Measurements from ENCODE around the gene FARP1. TPM values are rescaled to one million over a fixed set of nuclear protein-coding genes. Genes with fewer than 3 reads are reported as not detected.

The FARP1 gene
- total RNA-seq, 5 donors from 2014 or later (not counting 1 experiment from before 2014, with no cell fraction given): 0.51 to 2.0 (median 1.0) TPM

DNA sequence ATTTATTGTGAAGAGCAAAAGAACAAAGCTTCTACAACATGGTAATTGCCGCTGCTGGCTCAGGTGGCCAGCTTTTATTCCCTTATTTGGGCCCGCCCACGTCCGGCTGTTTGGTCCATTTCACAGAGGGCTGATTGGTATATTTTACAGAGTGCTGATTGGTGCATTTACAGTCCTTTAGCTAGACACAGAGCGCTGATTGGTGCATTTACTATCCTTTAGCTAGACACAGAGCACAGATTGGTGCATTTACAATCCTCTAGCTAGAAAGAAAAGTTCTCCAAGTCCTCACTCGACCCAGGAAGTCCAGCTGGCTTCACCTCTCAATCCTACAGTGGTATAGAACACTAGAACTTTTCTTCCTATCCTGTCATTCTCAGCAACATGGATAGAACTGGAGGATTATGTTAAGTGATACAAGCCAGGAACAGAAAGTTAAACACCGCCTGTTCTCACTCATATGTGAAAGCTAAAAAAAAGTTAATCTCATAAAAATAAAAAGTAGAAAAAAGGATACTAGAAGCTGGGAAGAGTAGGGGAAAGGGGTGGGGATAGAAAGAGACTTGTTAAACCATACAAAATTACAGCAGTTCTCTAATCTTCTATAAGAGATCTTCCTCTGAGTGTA is 33.6 kb upstream of the FARP1 start:
- ChIA-PET CTCF (no interaction called here), POLR2A (no interaction called here)
- no peak overlapping the region for H3K27ac Mint-ChIP-seq
- H3K9me3 ChIP-seq: no peaks in the 10 kb centered on the region
- DNase-seq (no peak), ATAC-seq (replicated peaks in 1 of 4) (no peak)
- 88% methylated on average over 3 of the region's 7 CpGs for WGBS (ENCODE audit: insufficient coverage)
- H3K36me3 ChIP-seq (ENCODE audit: control insufficient read depth in 2 of 2, extremely low read depth in 1 of 2, insufficient read depth in 1 of 2, low read length in 1 of 2): no peaks in the 10 kb centered on the region
- no peak overlapping the region for H3K4me3 ChIP-seq (ENCODE audit: control insufficient read depth in 1 of 2, extremely low read depth in 1 of 2, low read length in 1 of 2)
- no peaks in the 10 kb centered on the region for H3K4me1 Mint-ChIP-seq
- H3K27ac ChIP-seq (ENCODE audit: low read length): no peak overlapping the region
- H3K4me1 ChIP-seq (ENCODE audit: control insufficient read depth in 1 of 2, extremely low read depth in 1 of 2, insufficient read depth in 2 of 2, low read length in 2 of 2): no peaks in the 10 kb centered on the region
- no peak overlapping the region for H3K4me3 Mint-ChIP-seq
- peaks cover 3 to 11% of the 10 kb centered on the region in 2 donors for H3K27me3 Mint-ChIP-seq
- H3K36me3 Mint-ChIP-seq: no peaks in the 10 kb centered on the region
- H3K9me3 Mint-ChIP-seq: peaks cover 0 to 5% (median 0%) of the 10 kb centered on the region in 3 donors
- no peaks in the 10 kb centered on the region for H3K27me3 ChIP-seq (replicated peaks in 1 of 2; ENCODE audit: control insufficient read depth in 2 of 2, extremely low read depth in 1 of 2, insufficient read depth in 2 of 2, low read length in 1 of 2)

- Mint-ChIP-seq H3K9me3 (peaks cover 0 to 5% (median 0%) of the 10 kb centered on the region in 3 donors), H3K27ac (no peak overlapping the region), H3K4me1 (no peaks in the 10 kb centered on the region), H3K4me3 (no peak overlapping the region), H3K27me3 (peaks cover 3 to 8% of the 10 kb centered on the region in 2 donors), H3K36me3 (no peaks in the 10 kb centered on the region)
- ChIA-PET CTCF (no interaction called here), POLR2A (no interaction called here)
- Histone ChIP-seq H3K27me3 (replicated peaks in 1 of 2; ENCODE audit: control insufficient read depth in 2 of 2, extremely low read depth in 1 of 2, insufficient read depth in 2 of 2, low read length in 1 of 2) (no peaks in the 10 kb centered on the region), H3K36me3 (ENCODE audit: control insufficient read depth in 2 of 2, extremely low read depth in 1 of 2, insufficient read depth in 1 of 2, low read length in 1 of 2) (no peaks in the 10 kb centered on the region), H3K9me3 (no peaks in the 10 kb centered on the region), H3K4me1 (ENCODE audit: control insufficient read depth in 1 of 2, extremely low read depth in 1 of 2, insufficient read depth in 2 of 2, low read length in 2 of 2) (no peaks in the 10 kb centered on the region), H3K4me3 (ENCODE audit: control insufficient read depth in 1 of 2, extremely low read depth in 1 of 2, low read length in 1 of 2) (no peak overlapping the region), H3K27ac (ENCODE audit: low read length) (no peak overlapping the region)
- ATAC-seq (replicated peaks in 1 of 4) (no peak), DNase-seq (no peak)
- no CpG with 5 or more reads among the region's 5 CpGs for WGBS (ENCODE audit: insufficient coverage)
These were observed 32.1 kb upstream of the FARP1 start for GRCh38 chr13:98110749-98111148.

DNA sequence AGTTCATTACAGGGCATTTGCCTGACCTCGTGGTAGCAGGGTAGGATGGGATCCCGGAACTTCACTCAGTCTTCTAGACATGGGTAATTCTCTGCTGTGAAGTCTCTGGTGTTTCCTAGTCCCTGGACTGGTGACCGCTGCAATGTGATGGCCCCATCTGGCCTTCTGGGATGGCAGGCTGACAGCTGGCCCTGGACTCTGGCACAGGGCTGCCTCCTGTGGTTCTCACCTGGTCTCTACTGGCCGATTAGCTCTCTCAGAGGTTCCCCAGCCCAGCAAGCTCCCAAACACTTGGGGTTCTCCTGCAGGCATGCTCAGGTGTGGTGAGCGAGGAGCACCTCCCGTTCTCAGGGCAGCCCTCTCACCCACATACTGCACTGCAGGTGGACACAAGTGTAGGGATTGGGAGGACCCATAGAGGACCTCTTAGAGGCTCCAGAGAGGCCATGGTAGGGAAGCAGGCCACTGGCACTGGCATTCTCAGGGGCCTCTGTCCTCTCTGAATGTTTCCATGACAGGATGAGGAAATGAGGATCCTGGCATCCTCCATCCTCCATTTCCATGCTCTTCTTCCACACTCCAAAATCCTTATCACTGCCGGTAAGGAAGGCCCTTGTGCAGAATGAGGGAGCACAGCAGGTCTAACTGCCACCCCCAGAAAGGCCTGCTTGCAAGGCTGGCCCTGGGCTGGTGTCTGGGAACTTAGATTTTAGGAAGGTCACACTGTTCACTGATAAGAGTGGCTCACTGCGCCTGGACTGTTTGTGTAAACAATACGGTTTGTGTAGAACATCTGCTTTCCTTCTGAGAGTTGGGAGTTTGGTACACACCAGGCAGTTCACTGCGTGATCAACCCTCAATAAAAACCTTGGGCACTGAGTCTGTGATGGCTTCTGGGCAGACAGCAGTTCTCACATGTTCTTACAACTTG is 31.5 kb upstream of the FARP1 start:
- H3K27ac ChIP-seq (ENCODE audit: low read length): no peak overlapping the region
- DNase-seq (no peak), ATAC-seq (replicated peaks in 1 of 4) (no peak)
- Mint-ChIP-seq H3K27ac (no peak overlapping the region), H3K4me3 (no peak overlapping the region), H3K27me3 (peaks cover 3 to 8% of the 10 kb centered on the region in 2 donors), H3K9me3 (peaks cover 0 to 1% (median 0%) of the 10 kb centered on the region in 3 donors), H3K36me3 (no peaks in the 10 kb centered on the region), H3K4me1 (no peaks in the 10 kb centered on the region)
- H3K4me1 ChIP-seq (ENCODE audit: control insufficient read depth in 1 of 2, extremely low read depth in 1 of 2, insufficient read depth in 2 of 2, low read length in 2 of 2): no peaks in the 10 kb centered on the region
- no peaks in the 10 kb centered on the region for H3K9me3 ChIP-seq
- CTCF ChIA-PET: no interaction called here
- WGBS (ENCODE audit: insufficient coverage): 77% methylated on average over 7 of the region's 10 CpGs
- H3K36me3 ChIP-seq (ENCODE audit: control insufficient read depth in 2 of 2, extremely low read depth in 1 of 2, insufficient read depth in 1 of 2, low read length in 1 of 2): no peaks in the 10 kb centered on the region
- no peak overlapping the region for H3K4me3 ChIP-seq (ENCODE audit: control insufficient read depth in 1 of 2, extremely low read depth in 1 of 2, low read length in 1 of 2)
- POLR2A ChIA-PET: no interaction called here
- H3K27me3 ChIP-seq (replicated peaks in 1 of 2; ENCODE audit: control insufficient read depth in 2 of 2, extremely low read depth in 1 of 2, insufficient read depth in 2 of 2, low read length in 1 of 2): no peaks in the 10 kb centered on the region

DNA sequence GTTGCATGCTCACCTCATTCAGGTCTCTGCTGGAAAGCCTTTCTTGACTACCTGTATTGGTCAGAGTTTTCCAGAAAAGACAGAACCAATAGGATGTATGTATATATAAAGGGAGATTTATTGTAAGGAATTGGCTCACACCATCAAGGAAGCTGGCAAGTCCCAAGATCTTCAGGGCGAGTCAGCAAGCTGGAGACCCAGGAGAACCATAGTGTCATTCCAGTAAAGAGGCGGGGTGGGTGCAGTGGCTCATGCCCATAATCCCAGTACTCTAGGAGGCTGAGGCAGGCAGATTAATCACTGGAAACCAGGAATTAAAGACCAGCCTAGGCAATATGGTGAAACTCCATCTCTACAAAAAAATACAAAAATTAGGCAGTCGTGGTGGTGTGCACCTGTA is 30.4 kb upstream of the FARP1 start:
- WGBS (ENCODE audit: insufficient coverage): 63% methylated on average over 2 of the region's 3 CpGs
- H3K36me3 ChIP-seq (ENCODE audit: control insufficient read depth in 2 of 2, extremely low read depth in 1 of 2, insufficient read depth in 1 of 2, low read length in 1 of 2): no peaks in the 10 kb centered on the region
- no peaks in the 10 kb centered on the region for H3K27me3 ChIP-seq (replicated peaks in 1 of 2; ENCODE audit: control insufficient read depth in 2 of 2, extremely low read depth in 1 of 2, insufficient read depth in 2 of 2, low read length in 1 of 2)
- POLR2A ChIA-PET: no interaction called here
- no peaks in the 10 kb centered on the region for H3K9me3 ChIP-seq
- no peak overlapping the region for H3K4me3 ChIP-seq (ENCODE audit: control insufficient read depth in 1 of 2, extremely low read depth in 1 of 2, low read length in 1 of 2)
- Mint-ChIP-seq H3K27me3 (peaks cover 3 to 8% of the 10 kb centered on the region in 2 donors), H3K4me1 (no peaks in the 10 kb centered on the region), H3K27ac (no peak overlapping the region), H3K36me3 (no peaks in the 10 kb centered on the region), H3K4me3 (no peak overlapping the region), H3K9me3 (no peaks in the 10 kb centered on the region)
- DNase-seq (no peak), ATAC-seq (replicated peaks in 1 of 4) (no peak)
- H3K4me1 ChIP-seq (ENCODE audit: control insufficient read depth in 1 of 2, extremely low read depth in 1 of 2, insufficient read depth in 2 of 2, low read length in 2 of 2): no peaks in the 10 kb centered on the region
- CTCF ChIA-PET: no interaction called here
- no peak overlapping the region for H3K27ac ChIP-seq (ENCODE audit: low read length)

DNA sequence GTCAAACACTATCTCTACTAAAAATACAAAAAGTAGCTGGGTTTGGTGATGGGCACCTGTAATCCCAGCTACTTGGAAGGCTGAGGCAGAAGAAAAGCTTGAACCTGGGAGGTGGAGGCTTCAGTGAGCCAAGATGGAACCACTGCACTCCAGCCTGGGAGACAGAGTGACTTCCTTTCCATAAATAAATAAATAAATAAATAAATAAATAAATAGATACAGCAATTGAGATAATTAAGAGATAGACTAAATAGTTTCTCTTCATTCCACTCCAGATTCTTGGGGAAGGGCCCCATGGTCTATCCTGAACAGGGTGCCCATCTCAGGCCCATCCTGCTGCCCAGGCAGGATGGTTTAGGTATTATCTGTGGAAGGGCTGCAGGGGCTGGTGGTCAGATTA is 24.0 kb upstream of the FARP1 start:
- Mint-ChIP-seq H3K27ac (no peak overlapping the region), H3K36me3 (no peaks in the 10 kb centered on the region), H3K27me3 (peaks cover 0 to 2% of the 10 kb centered on the region in 2 donors), H3K9me3 (peaks cover under 1 to 11% (median 6%) of the 10 kb centered on the region in 3 donors), H3K4me1 (no peaks in the 10 kb centered on the region), H3K4me3 (no peak overlapping the region)
- no peak for DNase-seq
- no peak for ATAC-seq (replicated peaks in 1 of 4)
- Histone ChIP-seq H3K9me3 (no peaks in the 10 kb centered on the region), H3K4me3 (ENCODE audit: control insufficient read depth in 1 of 2, extremely low read depth in 1 of 2, low read length in 1 of 2) (no peak overlapping the region), H3K36me3 (ENCODE audit: control insufficient read depth in 2 of 2, extremely low read depth in 1 of 2, insufficient read depth in 1 of 2, low read length in 1 of 2) (no peaks in the 10 kb centered on the region), H3K27me3 (replicated peaks in 1 of 2; ENCODE audit: control insufficient read depth in 2 of 2, extremely low read depth in 1 of 2, insufficient read depth in 2 of 2, low read length in 1 of 2) (peaks cover 0 to 4% of the 10 kb centered on the region in 2 experiments), H3K27ac (ENCODE audit: low read length) (no peak overlapping the region), H3K4me1 (ENCODE audit: control insufficient read depth in 1 of 2, extremely low read depth in 1 of 2, insufficient read depth in 2 of 2, low read length in 2 of 2) (no peaks in the 10 kb centered on the region)
- CTCF ChIA-PET: no interaction called here
- POLR2A ChIA-PET: no interaction called here

- Histone ChIP-seq H3K27me3 (replicated peaks in 1 of 2; ENCODE audit: control insufficient read depth in 2 of 2, extremely low read depth in 1 of 2, insufficient read depth in 2 of 2, low read length in 1 of 2) (peaks cover 0 to 4% of the 10 kb centered on the region in 2 experiments), H3K36me3 (ENCODE audit: control insufficient read depth in 2 of 2, extremely low read depth in 1 of 2, insufficient read depth in 1 of 2, low read length in 1 of 2) (no peaks in the 10 kb centered on the region), H3K9me3 (no peaks in the 10 kb centered on the region), H3K4me3 (ENCODE audit: control insufficient read depth in 1 of 2, extremely low read depth in 1 of 2, low read length in 1 of 2) (no peak overlapping the region), H3K27ac (ENCODE audit: low read length) (no peak overlapping the region), H3K4me1 (ENCODE audit: control insufficient read depth in 1 of 2, extremely low read depth in 1 of 2, insufficient read depth in 2 of 2, low read length in 2 of 2) (no peaks in the 10 kb centered on the region)
- CTCF ChIA-PET: no interaction called here
- Mint-ChIP-seq H3K27ac (no peak overlapping the region), H3K27me3 (peaks cover 8 to 11% of the 10 kb centered on the region in 2 donors), H3K4me1 (no peaks in the 10 kb centered on the region), H3K4me3 (no peak overlapping the region), H3K9me3 (peaks cover 7 to 19% (median 15%) of the 10 kb centered on the region in 3 donors), H3K36me3 (no peaks in the 10 kb centered on the region)
- DNase-seq: no peak
- ATAC-seq (replicated peaks in 1 of 4): no peak
- WGBS (ENCODE audit: insufficient coverage): no CpG with 5 or more reads among the region's 1 CpG
- POLR2A ChIA-PET: no interaction called here
These were observed 19.7 kb upstream of the FARP1 start for GRCh38 chr13:98123176-98123575.

Measured in T-cell (primary cell).